D721Med (cell line): ENCODE measurements around the gene CCDC85A.

Experiments
- DNase-seq: peaks from one replicate; pipeline ENCODE4 v3.0.0; 2011; ENCODE audit warnings: low spot score; ENCODE audit not compliant: insufficient read length
- FAIRE-seq: peaks from 2 replicates; lab custom pipeline; 2011; peaks lifted over from hg19 to GRCh38; lab: Jason Lieb, UNC
- CTCF ChIP-seq: IDR thresholded peaks from 2 replicates; pipeline ENCODE4 v1.5.1; 2012; ENCODE audit warnings: mild to moderate bottlenecking, control low read depth; ENCODE audit not compliant: insufficient read depth; ENCODE audit errors: missing control alignments

Gene CCDC85A

GRCh38 chr2:56314796-56315195 is 131.0 kb downstream of the CCDC85A start:
- DNase-seq (no peak), FAIRE-seq (no peak)
- no peak for TF ChIP-seq CTCF

DNA sequence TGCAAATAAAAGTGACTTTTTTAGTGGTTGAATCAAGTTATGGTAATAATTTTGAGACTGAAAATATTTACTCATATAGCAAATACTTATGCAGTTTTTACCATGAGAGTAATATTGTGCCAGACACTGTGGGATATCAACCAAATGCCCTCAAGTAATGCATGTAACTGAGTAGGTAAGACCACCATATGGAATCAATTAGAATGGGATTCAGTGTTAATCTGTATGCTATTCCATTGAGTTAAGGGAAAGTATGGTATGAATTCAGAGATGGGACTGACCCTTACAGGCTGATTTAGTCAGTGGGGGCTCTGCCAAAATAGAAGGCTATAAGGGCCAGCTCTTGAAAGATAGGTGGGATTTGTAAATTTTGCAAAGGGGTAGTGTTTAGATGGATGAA is 131.6 kb downstream of the CCDC85A start:
- TF ChIP-seq CTCF, result no peak
- FAIRE-seq, result no peak
- DNase-seq, result no peak

- no peak for DNase-seq
- FAIRE-seq, result no peak
- no peak for TF ChIP-seq CTCF
Measured at GRCh38 chr2:56316011-56316410, 132.2 kb downstream of the CCDC85A start.

DNA sequence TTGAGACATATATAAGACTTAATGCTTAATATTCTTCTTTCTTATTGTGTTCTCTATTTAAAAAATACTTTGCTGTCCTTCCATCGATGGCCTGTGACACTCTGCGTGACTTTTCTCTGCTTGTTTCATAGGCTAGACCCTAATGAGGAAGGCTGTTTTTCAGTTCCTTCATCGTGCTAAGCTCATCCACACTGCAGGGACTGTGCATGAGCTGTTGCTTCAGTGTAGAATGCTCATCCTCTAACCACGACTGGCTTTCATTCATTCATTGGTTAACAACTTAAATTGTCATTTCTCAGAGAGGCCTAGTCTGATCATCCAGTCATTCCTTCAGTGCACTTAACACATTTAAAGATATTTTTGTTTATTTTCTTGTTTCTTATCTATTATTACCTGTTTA is 134.4 kb downstream of the CCDC85A start:
- FAIRE-seq, result no peak
- no peak for TF ChIP-seq CTCF

GRCh38 chr2:56325661-56326345 is 142.0 kb downstream of the CCDC85A start:
- no peak for TF ChIP-seq CTCF
- FAIRE-seq (no peak), DNase-seq (no peak)

More for the DNA sequence above, 134.4 kb downstream of the CCDC85A start:
- DNase-seq, result no peak

- DNase-seq (no peak), FAIRE-seq (no peak)
- TF ChIP-seq CTCF, result no peak
Measured at GRCh38 chr2:56326346-56326741, 142.6 kb downstream of the CCDC85A start.

DNA sequence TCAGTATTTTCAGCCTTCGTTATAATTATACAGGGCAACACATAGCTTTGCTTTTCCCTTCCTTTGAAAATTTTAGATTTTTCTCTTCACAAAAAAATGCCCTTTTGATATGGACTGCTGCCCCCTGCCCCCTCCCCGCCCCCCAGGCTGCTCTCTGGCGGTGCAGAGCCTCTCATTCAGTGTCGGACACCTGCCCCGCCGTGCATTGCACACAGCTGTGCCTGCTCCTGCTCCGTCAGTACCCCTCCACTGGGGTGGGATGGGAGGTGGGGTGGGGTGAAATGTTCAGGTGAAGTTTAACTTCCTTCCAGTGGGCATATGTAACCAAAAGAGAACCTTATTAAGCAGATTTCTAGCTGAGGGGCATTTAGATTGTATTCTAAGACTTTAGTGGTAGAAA is 148.0 kb downstream of the CCDC85A start:
- FAIRE-seq (no peak), DNase-seq (no peak)

More for the DNA sequence above, 148.0 kb downstream of the CCDC85A start:
- no peak for TF ChIP-seq CTCF
